K562 (cell line): ENCODE measurements around the gene MOGAT2. TPM values are rescaled to one million over a fixed set of nuclear protein-coding genes. Genes with fewer than 3 reads are reported as not detected.

ENCODE experiments used
- CAMTA2 ChIP-seq: fragments of 250-450 bp; sonication (Bioruptor Pico); conservative IDR thresholded peaks from 2 replicates; pipeline ENCODE4 v1.5.1; 2022
- CCNT2 ChIP-seq: IDR thresholded peaks from 2 replicates; pipeline ENCODE4 v1.6.1; 2011; ENCODE audit warnings: borderline replicate concordance, low read depth, mild to moderate bottlenecking, moderate library complexity, mixed read lengths, low read length; ENCODE audit not compliant: insufficient read length; ENCODE audit errors: extremely low read depth
- ETS2 ChIP-seq: IDR thresholded peaks from 2 replicates; pipeline ENCODE4 v1.6.1; 2016; ENCODE audit warnings: borderline replicate concordance, missing genetic modification characterization, mild to moderate bottlenecking, moderate library complexity, missing compliant biosample characterization; ENCODE audit not compliant: poor library complexity, severe bottlenecking
- FOXP1 ChIP-seq: sonication (generic); formaldehyde crosslinking; IDR thresholded peaks from 2 replicates; pipeline ENCODE4 v1.8.0; 2022; ENCODE audit warnings: mild to moderate bottlenecking, missing genetic modification reagents
- HMBOX1 ChIP-seq: sonication (generic); IDR thresholded peaks from 2 replicates; pipeline ENCODE4 v1.6.1; 2016
- HMG20B ChIP-seq: fragments of 250-450 bp; sonication (Bioruptor Pico); IDR thresholded peaks from 2 replicates; pipeline ENCODE4 v1.5.0; 2021; ENCODE audit warnings: mild to moderate bottlenecking
- JUN ChIP-seq, 2 experiments: sonication (generic) in 1 of 2; formaldehyde crosslinking in 1 of 2; IDR thresholded peaks; 2 replicates each; pipeline versions ENCODE4 v1.6.1 to v1.8.0; 2012 to 2022; ENCODE audit warnings: borderline replicate concordance in 2 of 2, mild to moderate bottlenecking in 2 of 2, improper control_type of control experiment in 1 of 2, low read depth in 1 of 2, low read length in 1 of 2, missing genetic modification reagents in 1 of 2
- PBX2 ChIP-seq, 2 experiments: IDR thresholded peaks in 1 of 2; conservative IDR thresholded peaks in 1 of 2; 2 replicates each; pipeline ENCODE4 v1.6.1; 2016; ENCODE audit warnings: low read depth in 2 of 2, mild to moderate bottlenecking in 1 of 2, missing compliant biosample characterization in 1 of 2, missing genetic modification characterization in 1 of 2, moderate library complexity in 1 of 2
- POLR2G ChIP-seq: fragments of 200-400 bp; formaldehyde crosslinking; IDR thresholded peaks from 2 replicates; pipeline ENCODE4 v1.6.1; 2017; ENCODE audit warnings: low read depth, mild to moderate bottlenecking, antibody characterized with exemption, low read length, moderate library complexity
- RBM14 ChIP-seq: fragments of 200-400 bp; formaldehyde crosslinking; IDR thresholded peaks from 2 replicates; pipeline ENCODE4 v1.6.1; 2018; ENCODE audit warnings: low read depth, mild to moderate bottlenecking, low read length, moderate library complexity, borderline replicate concordance; ENCODE audit not compliant: insufficient read depth
- SIN3B ChIP-seq: fragments of 450-650 bp; IDR thresholded peaks from 2 replicates; pipeline ENCODE4 v1.6.1; 2017; ENCODE audit warnings: low read depth, mild to moderate bottlenecking, moderate library complexity
- ZNF511 ChIP-seq: sonication (generic); formaldehyde crosslinking; IDR thresholded peaks from 2 replicates; pipeline ENCODE4 v1.8.0; 2022; ENCODE audit warnings: mild to moderate bottlenecking, missing genetic modification reagents
- ZSCAN29 ChIP-seq: fragments of 450-650 bp; IDR thresholded peaks from 2 replicates; pipeline ENCODE4 v1.6.1; 2017
- polyA plus RNA-seq, 8 experiments: library from polyadenylated mRNA; depleted of rRNA in 4 of 8; stranded (reverse) in 5 of 8; unstranded in 3 of 8; fragments of >200 nt; fragmentation: Nextera tagmentation in 2 of 8; fragmentation: Illumina TruSeq in 1 of 8; extraction: Ambion mirVana in 2 of 8; extraction: Trizol in 1 of 8; gene quantifications; 2 replicates each; pipeline versions ENCODE4 v1.2.1 to v1.2.3, GENCODE V29; 2011 to 2014; ENCODE audit warnings: inconsistent platforms in 1 of 8, missing spikeins in 1 of 8
- total RNA-seq, 7 experiments: library from RNA; depleted of rRNA in 6 of 7; stranded (reverse); fragments of >200 nt in 6 of 7; fragmentation: Illumina TruSeq in 2 of 7; extraction: Trizol in 2 of 7; gene quantifications; 2 replicates each; pipeline versions ENCODE4 v1.2.1 to v1.2.3, GENCODE V29; 2011 to 2021; ENCODE audit warnings: low replicate concordance in 1 of 7
- TF ChIP-seq, protein P1 (sequence below): sonication (generic); formaldehyde crosslinking; IDR thresholded peaks from 2 replicates; pipeline ENCODE4 v1.5.0; 2020; ENCODE audit warnings: missing genetic modification reagents
- TF ChIP-seq, protein P2 (sequence below): fragments of 250-450 bp; sonication (Bioruptor Pico); IDR thresholded peaks from 2 replicates; pipeline ENCODE4 v1.4.0; 2020; ENCODE audit warnings: mild to moderate bottlenecking
- TF ChIP-seq, protein P3 (sequence below): sonication (generic); formaldehyde crosslinking; IDR thresholded peaks from 2 replicates; pipeline ENCODE4 v1.4.0; 2020; ENCODE audit warnings: mild to moderate bottlenecking, missing genetic modification reagents

MOGAT2 gene
- total and polyA plus RNA-seq, 9 of the 15 experiments (the other 6 are each of a cell fraction or from before 2014, with no cell fraction given) = 0.09 TPM; not detected in 7

DNA sequence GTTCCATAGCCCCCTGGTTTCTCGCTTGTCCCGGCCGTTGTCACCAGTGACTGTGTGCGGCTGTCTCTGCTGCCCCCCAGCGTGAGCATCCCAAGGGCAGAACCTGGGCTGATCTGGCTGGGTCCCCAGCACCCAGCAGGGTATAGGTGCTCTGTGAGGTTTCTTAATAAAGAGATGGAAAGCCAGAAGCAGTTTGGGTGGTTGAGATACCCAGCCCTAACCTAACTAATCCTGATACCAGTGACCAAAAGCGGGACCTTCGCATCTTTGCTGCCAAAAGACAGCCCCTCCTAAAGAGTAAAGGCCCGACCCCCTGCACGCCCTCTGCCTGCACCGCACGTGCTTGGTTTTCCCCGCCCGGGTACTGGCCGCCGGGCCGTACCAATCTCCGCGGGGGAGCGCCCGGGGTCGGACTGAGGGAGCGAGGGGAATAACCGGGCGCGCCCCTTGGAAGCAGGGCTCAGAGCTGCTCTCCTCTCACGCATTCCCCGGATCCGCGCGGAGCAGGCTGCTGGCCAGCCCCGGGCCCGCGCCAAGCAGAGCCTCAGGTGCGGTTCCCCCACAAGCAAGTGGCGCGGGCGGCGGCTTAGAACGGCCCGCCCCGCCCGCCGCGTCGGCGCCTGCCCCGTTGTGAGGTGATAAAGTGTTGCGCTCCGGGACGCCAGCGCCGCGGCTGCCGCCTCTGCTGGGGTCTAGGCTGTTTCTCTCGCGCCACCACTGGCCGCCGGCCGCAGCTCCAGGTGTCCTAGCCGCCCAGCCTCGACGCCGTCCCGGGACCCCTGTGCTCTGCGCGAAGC is 50.7 kb downstream of the MOGAT2 start, which contains the start of gene DGAT2 (continued):
- peak; percentile 61; the same call in 1 of the 2 replicates for TF ChIP-seq SIN3B
- no peak for TF ChIP-seq ETS2 (tag)
- TF ChIP-seq ZNF511 (CRISPR knock-in tag) = 0 out of 2 replicates have a peak, but pooled peaks have one; percentile 44
- no peak for TF ChIP-seq ZSCAN29
- TF ChIP-seq, protein P1, sequence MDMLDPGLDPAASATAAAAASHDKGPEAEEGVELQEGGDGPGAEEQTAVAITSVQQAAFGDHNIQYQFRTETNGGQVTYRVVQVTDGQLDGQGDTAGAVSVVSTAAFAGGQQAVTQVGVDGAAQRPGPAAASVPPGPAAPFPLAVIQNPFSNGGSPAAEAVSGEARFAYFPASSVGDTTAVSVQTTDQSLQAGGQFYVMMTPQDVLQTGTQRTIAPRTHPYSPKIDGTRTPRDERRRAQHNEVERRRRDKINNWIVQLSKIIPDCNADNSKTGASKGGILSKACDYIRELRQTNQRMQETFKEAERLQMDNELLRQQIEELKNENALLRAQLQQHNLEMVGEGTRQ = peak; percentile 52
- TF ChIP-seq FOXP1 (CRISPR knock-in tag) = peak; percentile 77; the same call in 1 of the 2 replicates
- TF ChIP-seq JUN (IDR thresholded peaks at IDR 0.05; ENCODE audit: borderline replicate concordance, low read depth, low read length) = no peak; the same call in 1 of the 2 replicates
- TF ChIP-seq JUN (CRISPR knock-in tag; IDR thresholded peaks at IDR 0.05; ENCODE audit: borderline replicate concordance) = no peak
- TF ChIP-seq, protein P2, sequence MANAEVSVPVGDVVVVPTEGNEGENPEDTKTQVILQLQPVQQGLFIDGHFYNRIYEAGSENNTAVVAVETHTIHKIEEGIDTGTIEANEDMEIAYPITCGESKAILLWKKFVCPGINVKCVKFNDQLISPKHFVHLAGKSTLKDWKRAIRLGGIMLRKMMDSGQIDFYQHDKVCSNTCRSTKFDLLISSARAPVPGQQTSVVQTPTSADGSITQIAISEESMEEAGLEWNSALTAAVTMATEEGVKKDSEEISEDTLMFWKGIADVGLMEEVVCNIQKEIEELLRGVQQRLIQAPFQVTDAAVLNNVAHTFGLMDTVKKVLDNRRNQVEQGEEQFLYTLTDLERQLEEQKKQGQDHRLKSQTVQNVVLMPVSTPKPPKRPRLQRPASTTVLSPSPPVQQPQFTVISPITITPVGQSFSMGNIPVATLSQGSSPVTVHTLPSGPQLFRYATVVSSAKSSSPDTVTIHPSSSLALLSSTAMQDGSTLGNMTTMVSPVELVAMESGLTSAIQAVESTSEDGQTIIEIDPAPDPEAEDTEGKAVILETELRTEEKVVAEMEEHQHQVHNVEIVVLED (CRISPR knock-in tag) = peak; percentile 64; the same call in 1 of the 2 replicates
- TF ChIP-seq, protein P3, sequence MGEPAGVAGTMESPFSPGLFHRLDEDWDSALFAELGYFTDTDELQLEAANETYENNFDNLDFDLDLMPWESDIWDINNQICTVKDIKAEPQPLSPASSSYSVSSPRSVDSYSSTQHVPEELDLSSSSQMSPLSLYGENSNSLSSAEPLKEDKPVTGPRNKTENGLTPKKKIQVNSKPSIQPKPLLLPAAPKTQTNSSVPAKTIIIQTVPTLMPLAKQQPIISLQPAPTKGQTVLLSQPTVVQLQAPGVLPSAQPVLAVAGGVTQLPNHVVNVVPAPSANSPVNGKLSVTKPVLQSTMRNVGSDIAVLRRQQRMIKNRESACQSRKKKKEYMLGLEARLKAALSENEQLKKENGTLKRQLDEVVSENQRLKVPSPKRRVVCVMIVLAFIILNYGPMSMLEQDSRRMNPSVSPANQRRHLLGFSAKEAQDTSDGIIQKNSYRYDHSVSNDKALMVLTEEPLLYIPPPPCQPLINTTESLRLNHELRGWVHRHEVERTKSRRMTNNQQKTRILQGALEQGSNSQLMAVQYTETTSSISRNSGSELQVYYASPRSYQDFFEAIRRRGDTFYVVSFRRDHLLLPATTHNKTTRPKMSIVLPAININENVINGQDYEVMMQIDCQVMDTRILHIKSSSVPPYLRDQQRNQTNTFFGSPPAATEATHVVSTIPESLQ (CRISPR knock-in tag) = peak; percentile 97
- TF ChIP-seq PBX2 (CRISPR knock-in tag; IDR thresholded peaks at IDR 0.05; ENCODE audit: low read depth) = no peak
- no peak for TF ChIP-seq PBX2 (tag; conservative IDR thresholded peaks at IDR 0.05; ENCODE audit: low read depth)
- TF ChIP-seq CAMTA2 = no peak
- peak; percentile 48 for TF ChIP-seq CCNT2
- TF ChIP-seq HMG20B (CRISPR knock-in tag) = no peak
- no peak for TF ChIP-seq RBM14
- peak; percentile 78 for TF ChIP-seq POLR2G
- TF ChIP-seq HMBOX1 = peak; percentile 69
